SK-MEL-5 (cell line): Measurements from ENCODE around the gene PRDM12. TPM values are rescaled to one million over a fixed set of nuclear protein-coding genes. Genes with fewer than 3 reads are reported as not detected.
A peak's percentile ranks its signal among the peaks of the same experiment; 100 is the strongest.

ENCODE experiments used
- DNase-seq: peaks from one replicate; pipeline ENCODE4 v3.0.0-alpha.2; 2016; ENCODE audit warnings: low read depth, low spot score
- in situ Hi-C: cut with HindIII; loops from 2 replicates; pipeline ENCODE4 v1.10.0; 2016; ENCODE audit warnings: low sequenced_read_pairs, high pct_unique_total_duplicates, low pct_unique_long_range_greater_than_20kb
- total RNA-seq: library from RNA; depleted of rRNA; stranded (reverse); fragments of >200 nt; shearing (Covaris generic); gene quantifications from 2 replicates; pipeline ENCODE4 v1.2.3, GENCODE V29; 2014

PRDM12 gene
- total RNA-seq, 1 experiment from 2014 or later = not detected

DNA sequence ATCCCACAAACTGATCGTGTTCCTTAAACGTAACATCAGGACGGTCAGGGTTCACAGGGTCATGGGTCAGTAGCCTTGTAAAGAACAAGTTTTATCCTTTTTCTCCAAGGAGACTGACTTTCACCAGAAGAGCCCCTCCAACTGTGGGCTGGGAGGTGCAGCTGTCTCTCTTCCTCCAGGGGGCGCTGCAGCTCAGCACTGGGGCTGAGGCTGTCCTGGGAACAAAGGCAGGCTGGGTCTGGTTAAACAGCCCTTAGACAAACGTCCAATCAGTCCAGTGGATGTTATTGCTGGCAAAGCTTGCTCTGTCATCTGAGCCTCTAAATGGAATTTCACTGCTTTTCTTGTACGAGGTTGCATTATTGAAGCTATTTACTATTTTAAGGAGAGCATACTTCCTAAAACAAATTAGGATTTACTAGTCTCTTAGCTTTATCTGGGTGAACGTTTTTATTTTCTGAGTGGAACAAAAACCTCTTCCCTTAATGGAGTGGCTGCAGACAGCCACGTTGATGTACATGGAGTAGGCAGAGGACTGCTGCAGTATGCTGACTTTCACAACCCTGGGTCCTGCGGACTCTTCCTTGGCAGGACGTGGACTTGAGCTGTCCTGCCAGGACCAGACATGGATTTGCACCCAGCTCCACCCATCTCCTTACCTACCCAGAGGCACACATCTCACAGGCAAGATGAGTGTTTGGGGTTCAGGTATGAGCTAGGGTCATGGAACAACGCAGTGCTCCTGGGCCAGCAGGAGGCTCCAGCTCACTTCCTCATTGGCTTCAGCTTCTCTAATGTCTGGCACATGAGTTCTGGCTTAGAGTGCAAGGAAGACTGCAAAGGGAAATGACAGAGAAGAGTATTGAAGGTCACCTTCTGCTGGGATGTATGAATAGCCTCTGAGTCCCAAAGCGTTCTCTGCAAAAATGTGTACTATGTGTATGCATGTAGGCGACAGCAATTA lies 36.9 kb downstream of the PRDM12 start:
- peak; percentile 84 for DNase-seq
- in situ Hi-C loops = no loop called here

DNA sequence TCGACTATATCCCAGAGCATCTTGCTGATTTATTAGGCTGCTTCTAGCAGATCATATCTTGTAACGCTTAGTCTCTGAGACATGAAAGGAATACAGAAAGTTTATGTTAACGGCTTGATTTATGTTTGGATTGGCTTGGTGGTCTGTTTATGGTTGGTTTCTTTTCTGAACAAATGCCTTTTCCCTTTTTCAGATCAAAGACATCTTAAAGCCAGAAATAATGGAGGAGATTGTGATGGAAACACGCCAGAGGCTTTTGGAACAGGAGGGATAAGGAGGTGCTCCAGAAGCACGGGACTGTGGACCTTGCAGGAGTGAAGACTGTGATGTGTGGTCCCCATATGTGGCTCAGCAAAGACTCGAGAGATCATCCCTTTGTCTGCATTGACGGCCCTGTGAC lies 39.1 kb downstream of the PRDM12 start:
- no peak for DNase-seq
- in situ Hi-C loops = no loop called here

DNA sequence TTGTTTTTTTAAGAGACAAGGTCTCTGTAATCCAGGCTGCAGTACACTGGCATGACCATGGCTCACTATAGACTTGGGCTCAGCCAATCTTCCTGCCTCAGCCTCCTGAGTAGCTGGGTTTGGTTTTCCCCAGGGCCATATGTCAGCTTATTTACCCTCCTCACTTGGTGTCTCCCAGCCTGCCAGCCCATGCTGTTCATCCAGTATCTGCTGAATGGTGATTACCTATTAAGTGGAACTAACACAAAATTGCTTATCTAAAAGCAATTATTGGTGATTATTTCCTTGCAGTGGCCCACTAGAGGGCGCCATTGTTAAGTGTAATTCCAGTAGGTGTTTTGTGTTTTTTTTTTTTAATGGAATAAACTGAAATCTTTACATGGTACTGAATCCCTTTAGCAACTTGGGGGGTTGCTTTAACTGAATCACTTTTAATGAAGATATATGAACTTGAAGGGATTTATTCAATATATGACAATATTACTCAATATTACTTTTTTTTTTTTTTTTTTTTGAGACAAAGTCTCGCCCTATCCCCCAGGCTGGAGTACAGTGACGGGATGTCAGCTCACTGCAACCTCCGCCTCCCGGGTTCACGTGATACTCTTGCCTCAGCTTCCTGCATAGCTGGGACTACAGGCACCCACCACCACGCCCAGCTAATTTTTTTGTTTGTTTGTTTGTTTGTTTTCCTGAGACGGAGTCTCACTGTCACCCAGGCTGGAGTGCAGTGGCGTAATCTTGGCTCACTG lies 43.0 kb downstream of the PRDM12 start:
- in situ Hi-C loops = no loop called here
- peak; percentile 79 for DNase-seq

DNA sequence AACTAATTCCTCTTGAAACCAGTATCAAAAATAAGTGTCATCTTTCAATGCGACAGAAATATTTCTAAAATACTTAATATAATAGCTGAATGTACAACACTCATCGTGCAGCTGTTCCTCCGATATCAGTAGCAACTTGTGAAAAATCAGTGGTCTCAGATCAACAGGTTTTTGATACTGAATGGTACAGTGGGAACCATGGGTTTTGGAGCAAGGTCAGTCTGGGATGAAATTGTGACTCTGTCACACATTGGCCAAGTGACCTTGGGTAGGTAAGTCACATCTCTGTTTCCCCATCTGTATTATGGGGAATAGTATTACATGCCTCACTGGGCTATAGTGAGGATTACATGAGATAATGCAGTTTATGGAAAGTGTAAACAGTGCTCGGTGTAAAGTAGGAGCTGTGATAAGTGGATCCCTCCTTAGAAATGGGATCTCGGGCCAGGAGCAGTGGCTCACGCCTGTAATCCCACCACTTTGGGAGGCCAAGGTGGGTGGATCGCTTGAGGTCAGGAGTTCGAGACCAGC lies 46.5 kb downstream of the PRDM12 start:
- DNase-seq = no peak
- in situ Hi-C loops = no loop called here

DNA sequence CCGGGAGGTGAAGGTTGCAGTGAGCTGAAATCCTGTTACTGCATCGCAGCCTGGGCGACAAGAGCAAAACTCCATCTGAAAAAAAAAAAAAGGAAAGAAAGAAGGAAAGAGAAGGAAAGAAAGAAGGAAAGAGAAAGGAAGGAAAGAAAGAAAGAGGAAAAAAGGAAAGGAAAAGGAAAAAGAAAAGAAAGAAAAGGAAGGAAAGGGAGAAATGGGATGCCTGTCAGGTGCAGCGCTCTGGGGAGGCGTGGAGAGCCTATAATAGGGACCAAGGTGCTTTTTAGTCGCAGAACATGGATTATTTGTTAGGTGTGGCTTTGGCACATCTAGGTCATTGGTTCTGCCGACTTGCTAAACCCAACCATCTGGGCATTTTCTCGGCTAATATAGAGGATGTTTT lies 47.1 kb downstream of the PRDM12 start:
- no peak for DNase-seq
- in situ Hi-C loops = no loop called here

DNA sequence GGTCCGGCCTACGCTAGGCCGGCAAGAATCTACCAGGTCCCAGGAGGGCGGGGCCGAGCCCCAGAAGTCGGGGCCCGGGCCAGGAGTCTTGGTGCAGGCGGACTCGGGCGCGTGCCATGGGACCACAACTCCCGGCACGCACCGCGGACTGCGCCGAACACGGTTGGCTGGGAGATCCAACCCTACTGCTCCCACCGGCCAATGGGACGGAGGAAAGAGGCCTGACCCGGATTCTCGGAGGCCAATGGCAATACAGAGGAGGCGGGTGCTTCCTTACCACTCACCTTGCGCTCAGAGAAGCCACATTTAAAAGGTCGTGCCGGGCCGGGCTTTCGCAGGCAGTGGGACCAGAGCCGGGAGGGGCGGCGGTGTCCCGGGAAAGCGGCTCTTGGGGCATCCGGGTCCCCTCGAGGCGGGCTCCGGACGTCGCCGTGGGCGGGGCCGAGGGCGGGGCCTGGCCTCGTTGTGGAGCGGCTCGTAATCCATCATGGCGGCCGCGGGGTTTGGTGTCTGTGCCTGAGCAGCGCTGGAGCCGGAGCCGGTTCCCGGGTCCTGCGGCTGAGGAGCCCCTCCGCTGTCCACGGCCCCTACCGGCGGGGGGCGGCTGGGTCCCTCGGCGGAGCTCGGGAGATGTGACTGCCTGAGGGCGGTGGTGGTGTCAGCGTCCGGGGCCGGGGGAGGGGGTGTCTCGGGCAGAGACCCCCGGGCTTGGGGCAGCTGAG lies 48.3 kb downstream of the PRDM12 start:
- DNase-seq = peak; percentile 99
- in situ Hi-C loops = no loop called here

DNA sequence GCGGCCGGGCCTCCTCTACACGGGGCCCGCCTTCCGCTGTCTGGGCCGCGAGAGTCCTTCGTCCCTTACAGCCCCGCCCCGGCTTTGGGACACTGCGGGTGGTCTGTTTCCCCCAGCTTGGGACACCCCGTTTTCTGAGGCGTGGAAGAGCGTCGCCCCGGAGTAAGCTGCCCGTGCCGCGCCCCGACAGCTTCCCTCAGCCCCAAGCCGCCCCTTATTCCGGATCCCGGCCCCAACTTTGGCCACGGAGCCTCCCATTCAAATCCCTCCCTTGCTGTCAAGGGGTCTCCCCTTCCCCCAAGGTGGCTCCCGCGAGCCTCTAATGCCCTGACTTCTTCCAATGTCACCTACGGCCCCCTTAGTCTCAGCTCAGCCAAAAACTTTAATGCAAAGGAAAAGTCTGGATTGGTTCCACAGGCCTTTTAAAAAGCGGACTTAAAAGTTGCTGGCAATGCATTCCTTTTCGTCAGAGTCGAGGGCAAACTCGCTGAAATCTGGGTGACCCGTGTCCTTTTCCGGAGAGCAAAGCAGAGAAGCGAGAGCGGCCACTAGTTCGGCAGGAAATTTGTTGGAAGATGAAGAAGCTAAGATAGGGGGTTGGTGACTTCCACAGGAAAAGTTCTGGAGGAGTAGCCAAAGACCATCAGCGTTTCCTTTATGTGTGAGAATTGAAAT lies 49.0 kb downstream of the PRDM12 start:
- DNase-seq = peak; percentile 31
- in situ Hi-C loops = no loop called here

DNA sequence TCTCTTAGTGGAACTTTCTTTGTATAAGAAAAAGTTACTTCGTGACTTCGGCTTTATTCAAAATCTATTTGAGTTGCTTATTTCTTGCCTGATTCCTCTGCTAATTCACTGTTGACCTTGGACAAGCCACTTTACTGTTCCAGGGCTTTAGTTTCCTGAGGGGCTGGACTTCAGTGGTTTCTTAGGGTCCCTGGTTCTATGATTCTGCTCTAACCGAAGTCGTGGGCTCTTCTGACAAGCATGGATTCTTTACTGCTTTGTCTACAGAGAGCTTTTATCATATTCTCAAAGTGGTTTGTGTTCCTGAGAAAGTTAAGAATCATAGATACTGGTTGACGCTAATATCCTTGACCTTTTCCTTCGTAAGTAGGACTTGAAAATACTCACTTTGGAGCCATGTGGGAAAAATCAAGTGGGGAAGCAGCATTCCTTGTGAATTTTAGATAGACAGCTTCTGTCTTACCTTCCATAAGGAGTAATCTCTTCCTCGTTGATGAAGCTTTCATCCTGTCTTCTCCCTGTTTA lies 50.3 kb downstream of the PRDM12 start:
- DNase-seq = no peak
- in situ Hi-C loops = no loop called here

DNA sequence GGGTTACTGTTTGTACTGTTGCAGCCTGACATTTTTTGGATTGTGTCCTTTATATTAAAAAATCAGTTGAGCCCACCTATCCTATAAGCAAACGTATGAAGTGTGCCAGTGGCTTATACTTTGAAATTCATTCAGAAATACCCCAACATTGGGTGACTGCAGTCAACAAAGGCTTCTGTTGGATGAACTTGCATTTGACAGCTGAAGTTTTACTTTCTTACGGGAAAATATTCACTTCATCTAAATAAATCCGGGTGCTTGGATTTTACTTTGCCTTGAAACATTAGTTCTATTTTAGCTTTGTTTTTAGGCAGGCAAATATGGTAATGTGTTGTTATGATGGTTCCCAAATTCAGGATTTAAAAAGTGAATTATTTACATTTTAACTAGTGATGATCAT lies 50.9 kb downstream of the PRDM12 start:
- in situ Hi-C loops = no loop called here

DNA sequence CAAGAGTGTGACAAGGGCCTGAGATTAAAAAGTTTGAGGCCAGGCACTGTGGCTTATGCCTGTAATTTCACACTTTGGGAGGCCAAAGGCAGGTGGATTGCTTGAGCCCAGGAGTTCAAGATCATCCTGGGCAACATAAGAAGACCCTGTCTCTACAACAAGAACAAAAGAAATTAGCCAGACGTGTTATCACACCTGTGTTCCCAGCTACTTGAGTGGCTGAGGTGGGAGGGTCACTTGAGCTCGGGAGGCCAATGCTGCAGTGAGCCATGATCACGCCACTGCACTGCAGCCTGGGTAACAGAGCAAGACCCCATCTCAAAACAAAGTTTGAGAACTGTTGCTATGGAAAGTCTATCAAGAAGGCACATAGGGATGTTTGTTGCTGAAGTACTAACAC lies 54.2 kb downstream of the PRDM12 start:
- in situ Hi-C loops = no loop called here
- no peak for DNase-seq

More for the DNA sequence above, 50.9 kb downstream of the PRDM12 start:
- no peak for DNase-seq

DNA sequence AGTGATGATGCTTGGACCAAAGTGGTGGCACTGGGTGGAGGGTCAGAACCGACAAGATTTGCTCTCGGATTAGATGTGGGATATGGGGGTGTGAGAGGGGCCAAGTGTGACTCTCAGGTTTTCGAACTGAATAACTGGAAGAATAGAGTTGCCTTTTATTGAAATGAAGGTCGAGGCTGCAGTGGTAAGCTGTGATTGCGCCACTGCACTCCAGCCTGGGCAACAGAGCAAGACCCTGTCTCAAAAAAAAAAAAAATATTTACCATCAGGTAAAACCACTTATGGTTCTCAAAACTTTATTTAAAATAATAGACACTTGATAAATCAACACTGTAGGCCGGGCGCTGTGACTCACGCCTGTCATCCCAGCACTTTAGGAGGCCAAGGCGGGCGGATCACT lies 56.4 kb downstream of the PRDM12 start:
- DNase-seq = no peak
- in situ Hi-C loops = no loop called here

DNA sequence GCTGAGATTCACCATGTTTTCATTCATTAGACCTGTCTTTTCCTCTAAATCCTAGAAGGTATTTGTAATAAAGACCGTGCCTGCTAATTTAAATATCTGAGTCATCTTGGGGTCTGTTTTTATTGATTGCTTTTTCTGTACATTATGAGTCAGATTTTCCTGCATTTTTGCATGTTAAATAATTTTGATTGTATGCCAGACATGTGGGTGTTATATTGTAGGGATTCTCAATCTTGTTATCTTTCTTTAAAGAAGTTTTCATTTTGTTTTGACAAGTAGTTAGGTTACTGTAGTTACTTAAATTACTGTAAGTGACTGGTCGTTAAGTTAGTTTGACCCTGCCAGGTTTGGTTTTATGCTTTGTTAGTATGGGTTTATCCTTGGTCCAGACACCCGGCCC lies 64.3 kb downstream of the PRDM12 start:
- in situ Hi-C loops = no loop called here
- DNase-seq = no peak

DNA sequence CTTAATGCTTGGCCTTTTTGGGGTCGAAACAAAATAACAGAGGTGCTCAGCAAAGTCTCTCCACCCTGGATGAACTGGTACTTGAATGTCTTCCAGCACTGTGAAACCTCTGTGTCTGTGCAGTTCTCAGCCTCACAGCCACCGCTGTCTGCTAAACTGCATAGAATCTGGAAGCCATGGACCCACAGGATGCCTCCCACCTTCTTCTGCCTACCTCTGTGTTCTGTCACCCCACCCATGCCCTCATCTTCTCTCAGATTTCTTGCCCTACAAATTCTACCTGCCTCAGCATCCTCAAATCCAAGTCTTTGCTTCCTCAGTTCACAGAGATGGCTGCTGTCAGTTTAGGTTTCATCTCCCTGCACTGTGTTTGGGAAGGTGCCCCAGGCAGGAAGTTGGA lies 64.8 kb downstream of the PRDM12 start:
- in situ Hi-C loops = no loop called here
- no peak for DNase-seq

DNA sequence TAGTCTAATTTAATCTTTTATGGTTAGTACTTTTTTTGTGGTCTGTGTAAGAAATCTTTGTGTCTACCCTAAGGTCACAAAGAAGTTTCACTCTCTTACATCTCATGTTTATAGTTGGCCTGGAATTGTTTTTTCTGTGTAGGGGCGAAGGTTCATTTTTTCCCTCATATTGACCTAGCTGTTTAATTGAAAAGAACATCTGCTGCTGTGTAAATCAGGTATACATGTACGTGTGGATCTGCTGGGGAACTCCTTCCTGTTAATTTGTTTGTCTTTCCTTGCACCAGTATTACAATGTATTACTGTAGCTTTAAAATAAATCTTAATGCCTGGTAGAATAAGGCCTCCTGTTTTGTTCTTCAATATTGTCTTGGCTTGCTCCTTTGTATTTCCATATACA lies 67.0 kb downstream of the PRDM12 start:
- in situ Hi-C loops = no loop called here

DNA sequence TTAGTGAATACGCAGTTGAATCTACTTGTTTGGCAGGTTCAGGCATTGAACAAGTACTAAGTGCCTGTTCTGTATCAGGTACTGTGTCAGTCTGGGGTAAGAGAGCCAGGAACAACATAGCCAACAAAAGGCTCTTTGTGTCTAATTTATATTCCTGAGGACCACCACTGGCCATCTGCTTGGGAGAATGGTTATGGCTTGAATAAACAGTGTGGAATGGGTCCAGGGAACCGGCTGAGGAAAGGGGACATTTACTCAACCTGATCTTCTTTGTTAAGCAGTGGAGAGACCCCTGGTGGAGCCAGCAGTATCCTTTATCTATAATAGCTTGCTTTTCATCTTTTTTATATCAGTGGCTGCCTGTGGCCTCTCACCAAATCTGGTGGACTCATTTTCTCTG lies 67.7 kb downstream of the PRDM12 start:
- in situ Hi-C loops = no loop called here
- DNase-seq = peak; percentile 30

More for the DNA sequence above, 67.0 kb downstream of the PRDM12 start:
- no peak for DNase-seq
